HepG2 (cell line): ENCODE data around the gene VSIG10L. TPM values are rescaled to one million over a fixed set of nuclear protein-coding genes. Genes with fewer than 3 reads are reported as not detected.

Experiments
- ATF1 ChIP-seq: IDR thresholded peaks from 2 replicates; pipeline ENCODE4 v1.6.1; 2016; ENCODE audit warnings: mild to moderate bottlenecking, control low read depth
- EHMT2 ChIP-seq: fragments of 200-600 bp; sonication (generic); IDR thresholded peaks from 2 replicates; pipeline ENCODE4 v1.7.0; 2017; ENCODE audit warnings: antibody characterized with exemption, low read depth, low read length, borderline replicate concordance
- FIP1L1 ChIP-seq: fragments of 200-400 bp; formaldehyde crosslinking; IDR thresholded peaks from 2 replicates; pipeline ENCODE4 v1.6.1; 2018; ENCODE audit warnings: low read depth, mild to moderate bottlenecking, low read length, moderate library complexity, borderline replicate concordance; ENCODE audit not compliant: insufficient read depth
- HOXA3 ChIP-seq: sonication (generic); formaldehyde crosslinking; IDR thresholded peaks from 2 replicates; pipeline ENCODE4 v1.5.0; 2020; ENCODE audit warnings: missing genetic modification reagents
- RBFOX2 ChIP-seq: fragments of 200-400 bp; formaldehyde crosslinking; IDR thresholded peaks from 2 replicates; pipeline ENCODE4 v1.6.1; 2017; ENCODE audit warnings: low read depth, mild to moderate bottlenecking, low read length
- RNF219 ChIP-seq: sonication (generic); formaldehyde crosslinking; IDR thresholded peaks from 2 replicates; pipeline ENCODE4 v1.5.0; 2020; ENCODE audit warnings: mild to moderate bottlenecking, missing genetic modification reagents
- SMARCE1 ChIP-seq: fragments of 450-650 bp; IDR thresholded peaks from 2 replicates; pipeline ENCODE4 v1.6.1; 2017; ENCODE audit warnings: borderline replicate concordance
- SP1 ChIP-seq, 2 experiments: fragments of 450-650 bp in 1 of 2; sonication (generic) in 1 of 2; formaldehyde crosslinking in 1 of 2; IDR thresholded peaks; 2 replicates each; pipeline versions ENCODE4 v1.4.0 to v1.6.1; 2016 to 2020; ENCODE audit warnings: missing genetic modification reagents in 1 of 2
- SRF ChIP-seq: IDR thresholded peaks from 2 replicates; pipeline ENCODE4 v1.6.1; 2011; ENCODE audit warnings: mild to moderate bottlenecking, low read depth, low read length, moderate library complexity
- ZNF318 ChIP-seq: sonication (generic); formaldehyde crosslinking; IDR thresholded peaks from 2 replicates; pipeline ENCODE4 v1.4.0; 2020; ENCODE audit warnings: mild to moderate bottlenecking, missing genetic modification reagents
- ZNF597 ChIP-seq: sonication (generic); formaldehyde crosslinking; IDR thresholded peaks from 2 replicates; pipeline ENCODE4 v1.5.0; 2020; ENCODE audit warnings: missing genetic modification reagents
- polyA plus RNA-seq, 8 experiments: library from polyadenylated mRNA; depleted of rRNA in 3 of 8; stranded (reverse) in 7 of 8; unstranded in 1 of 8; fragments of >200 nt; fragmentation: Illumina TruSeq in 4 of 8; extraction: Trizol in 4 of 8; gene quantifications; 2 replicates each; pipeline versions ENCODE4 v1.2.1 to v1.2.3, GENCODE V29; 2011 to 2016; ENCODE audit warnings: low read depth in 4 of 8, missing spikeins in 1 of 8, mixed read lengths in 1 of 8; ENCODE audit not compliant: insufficient read depth in 1 of 8
- total RNA-seq, 5 experiments: library from RNA; depleted of rRNA; stranded (reverse); fragments of >200 nt; fragmentation: Illumina TruSeq; extraction: Trizol; gene quantifications; 2 replicates each; pipeline ENCODE4 v1.2.3, GENCODE V29; 2016; ENCODE audit warnings: low read depth in 1 of 5

Gene VSIG10L
- total and polyA plus RNA-seq, 2 of the 13 experiments (the other 11 are each of a cell fraction or from before 2014, with no cell fraction given): 2.7 to 8.5 TPM

- TF ChIP-seq ZNF318 (CRISPR knock-in tag) (no peak), SRF (no peak), RBFOX2 (peak; percentile 86), EHMT2 (no peak), SP1 (IDR thresholded peaks at IDR 0.05) (no peak), SP1 (CRISPR knock-in tag; IDR thresholded peaks at IDR 0.05) (0 out of 2 replicates have a peak, but pooled peaks have one; percentile 14), FIP1L1 (no peak), ZNF597 (CRISPR knock-in tag) (no peak), ATF1 (no peak), SMARCE1 (no peak), HOXA3 (CRISPR knock-in tag) (peak; percentile 71), RNF219 (CRISPR knock-in tag) (no peak)
Observed at GRCh38 chr19:51339687-51340656, 2.0 kb downstream of the VSIG10L start (continued).
